Trophoblast cell (in vitro differentiated cells and primary cell): ENCODE measurements around the gene MARK4.

ENCODE experiments used
- DNase-seq, 2 donors: peaks; one replicate each; pipeline ENCODE4 v3.0.0-alpha.2; 2016
- H2AFZ ChIP-seq: 2 replicates; pipeline ENCODE4 v1.6.1; 2013; ENCODE audit warnings: low read length, moderate library complexity, mild to moderate bottlenecking; ENCODE audit not compliant: insufficient read depth, poor library complexity
- H2AK5ac ChIP-seq: 2 replicates; pipeline ENCODE4 v1.6.1; 2013; ENCODE audit warnings: mild to moderate bottlenecking, low read length
- H2BK120ac ChIP-seq: 2 replicates; pipeline ENCODE4 v1.6.1; 2013; ENCODE audit warnings: low read length, mild to moderate bottlenecking, moderate library complexity; ENCODE audit not compliant: insufficient read depth, poor library complexity
- H2BK12ac ChIP-seq: 2 replicates; pipeline ENCODE4 v1.6.1; 2013; ENCODE audit warnings: mild to moderate bottlenecking, low read length, moderate library complexity
- H2BK5ac ChIP-seq: 2 replicates; pipeline ENCODE4 v1.6.1; 2013; ENCODE audit warnings: low read length, low read depth, moderate library complexity, mild to moderate bottlenecking; ENCODE audit not compliant: poor library complexity
- H3K14ac ChIP-seq: 2 replicates; pipeline ENCODE4 v1.6.1; 2013; ENCODE audit warnings: mild to moderate bottlenecking, low read length
- H3K18ac ChIP-seq: 2 replicates; pipeline ENCODE4 v1.6.1; 2013; ENCODE audit warnings: mild to moderate bottlenecking, low read length
- H3K23ac ChIP-seq: 2 replicates; pipeline ENCODE4 v1.6.1; 2013; ENCODE audit warnings: low read length
- H3K27ac ChIP-seq: 2 replicates; pipeline ENCODE4 v1.5.1; 2013; ENCODE audit warnings: low read depth, mild to moderate bottlenecking, inconsistent platforms, low read length, moderate library complexity
- H3K27me3 ChIP-seq: 2 replicates; pipeline ENCODE4 v1.6.1; 2013; ENCODE audit warnings: inconsistent platforms, mild to moderate bottlenecking, low read length, moderate library complexity; ENCODE audit not compliant: insufficient read depth
- H3K36me3 ChIP-seq, 2 experiments: 1 replicate in 1 of 2; 2 replicates in 1 of 2; pipeline ENCODE4 v1.6.1; 2013; ENCODE audit warnings: low read length in 2 of 2, mild to moderate bottlenecking in 2 of 2, moderate library complexity in 1 of 2; ENCODE audit not compliant: insufficient read depth in 2 of 2, control insufficient read depth in 1 of 2
- H3K4ac ChIP-seq: 2 replicates; pipeline ENCODE4 v1.6.1; 2013; ENCODE audit warnings: low read depth, mild to moderate bottlenecking, low read length, moderate library complexity
- H3K4me1 ChIP-seq, 2 experiments: 1 replicate in 1 of 2; 2 replicates in 1 of 2; pipeline ENCODE4 v1.6.1; 2013; ENCODE audit warnings: low read length in 2 of 2, mild to moderate bottlenecking in 2 of 2, moderate library complexity in 1 of 2; ENCODE audit not compliant: insufficient read depth in 2 of 2, control insufficient read depth in 1 of 2
- H3K4me2 ChIP-seq: 2 replicates; pipeline ENCODE4 v1.6.1; 2013; ENCODE audit warnings: inconsistent platforms, mild to moderate bottlenecking, low read length, moderate library complexity
- H3K4me3 ChIP-seq: 2 replicates; pipeline ENCODE4 v1.5.1; 2013; ENCODE audit warnings: mild to moderate bottlenecking, low read depth, low read length, inconsistent platforms
- H3K79me1 ChIP-seq: one replicate; pipeline ENCODE4 v1.6.1; 2013; ENCODE audit warnings: low read length
- H3K79me2 ChIP-seq: 2 replicates; pipeline ENCODE4 v1.6.1; 2013; ENCODE audit warnings: low read length, mild to moderate bottlenecking; ENCODE audit not compliant: control insufficient read depth, insufficient read depth, poor library complexity
- H3K9ac ChIP-seq: 2 replicates; pipeline ENCODE4 v1.6.1; 2013; ENCODE audit warnings: mild to moderate bottlenecking, low read length
- H3K9me3 ChIP-seq: 2 replicates; pipeline ENCODE4 v1.6.1; 2013; ENCODE audit warnings: low read depth, mild to moderate bottlenecking, control low read depth, inconsistent platforms, low read length; ENCODE audit not compliant: insufficient read depth
- H4K12ac ChIP-seq: 2 replicates; pipeline ENCODE4 v1.6.1; 2013; ENCODE audit warnings: low read depth, mild to moderate bottlenecking, low read length, moderate library complexity
- H4K8ac ChIP-seq: 2 replicates; pipeline ENCODE4 v1.6.1; 2013; ENCODE audit warnings: low read depth, mild to moderate bottlenecking, low read length, moderate library complexity
- H4K91ac ChIP-seq: one replicate; pipeline ENCODE4 v1.6.1; 2013; ENCODE audit warnings: low read depth, mild to moderate bottlenecking, low read length, moderate library complexity
- WGBS: extraction: QIAGEN DNeasy Blood & Tissue Kit; methylation state at CpG from one replicate; pipeline ENCODE4 v1.1.7; 2013; ENCODE audit warnings: missing lambda C conversion rate; ENCODE audit not compliant: insufficient read length, insufficient coverage; ENCODE audit errors: extremely low coverage; 5-methylcytosine and 5-hydroxymethylcytosine counted together

The MARK4 gene

DNA sequence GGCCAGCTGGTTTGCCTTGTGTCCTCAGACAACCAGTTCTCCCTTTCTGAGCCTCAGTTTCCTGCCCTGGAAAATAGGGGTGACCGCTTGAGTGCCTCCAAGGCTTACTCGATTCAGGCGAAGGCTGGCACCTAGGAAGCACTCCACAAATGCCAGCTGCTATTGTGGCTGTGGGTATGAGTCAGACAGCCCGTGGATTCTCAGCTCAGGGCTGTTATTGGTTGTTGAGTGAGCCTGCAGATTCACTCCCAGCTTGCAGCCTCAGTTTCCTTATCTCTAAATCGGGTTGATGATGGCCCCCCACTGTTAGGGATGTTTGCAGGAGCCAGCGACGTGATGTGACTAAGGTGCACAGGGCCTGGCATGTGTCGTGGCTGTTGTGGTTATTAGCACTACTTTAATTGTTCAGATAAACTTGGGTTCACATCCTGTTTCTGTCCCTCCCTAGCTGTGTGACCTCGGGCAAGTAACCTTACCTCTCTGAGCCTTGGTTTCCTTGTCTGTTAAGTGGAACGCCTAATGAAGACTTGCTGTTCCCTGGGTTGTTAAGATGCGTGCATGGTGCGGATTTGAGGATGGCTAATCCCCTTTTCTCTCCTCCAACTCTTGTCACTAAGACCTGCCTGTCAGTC lies 2.4 kb downstream of the MARK4 start:
- no CpG with 5 or more reads among the region's 12 CpGs for WGBS
- H2BK12ac ChIP-seq = no peak overlapping the region
- H3K27ac ChIP-seq = no peak overlapping the region
- peaks cover 2% of the 10 kb centered on the region for H3K9me3 ChIP-seq
- DNase-seq = no peak
- H3K79me1 ChIP-seq = peaks cover 8% of the 10 kb centered on the region
- H2AK5ac ChIP-seq = no peak overlapping the region
- no peak overlapping the region for H3K4me2 ChIP-seq
- H4K12ac ChIP-seq = no peak overlapping the region
- no peak overlapping the region for H2BK120ac ChIP-seq
- no peaks in the 10 kb centered on the region for H3K27me3 ChIP-seq
- no peak overlapping the region for H3K23ac ChIP-seq
- H3K18ac ChIP-seq = no peak overlapping the region
- H3K4me3 ChIP-seq = no peak overlapping the region
- H4K91ac ChIP-seq = no peak overlapping the region
- H3K14ac ChIP-seq = no peak overlapping the region
- H3K36me3 ChIP-seq = peaks cover 0 to 8% of the 10 kb centered on the region in 2 experiments
- H3K9ac ChIP-seq = no peak overlapping the region
- no peak overlapping the region for H4K8ac ChIP-seq
- no peak overlapping the region for H2AFZ ChIP-seq
- peaks cover 4% of the 10 kb centered on the region for H3K79me2 ChIP-seq
- H2BK5ac ChIP-seq = no peak overlapping the region
- H3K4me1 ChIP-seq = peaks cover 6 to 20% of the 10 kb centered on the region in 2 experiments
- no peak overlapping the region for H3K4ac ChIP-seq

- Histone ChIP-seq H3K4ac (no peak overlapping the region), H3K18ac (no peak overlapping the region), H4K8ac (no peak overlapping the region), H3K27me3 (no peaks in the 10 kb centered on the region), H3K14ac (no peak overlapping the region), H3K27ac (no peak overlapping the region), H3K79me2 (peaks cover 4% of the 10 kb centered on the region), H2AK5ac (no peak overlapping the region), H4K12ac (no peak overlapping the region), H3K4me3 (no peak overlapping the region), H3K79me1 (peaks cover 8% of the 10 kb centered on the region), H3K36me3 (peaks cover 4 to 11% of the 10 kb centered on the region in 2 experiments), H3K23ac (no peak overlapping the region), H4K91ac (no peak overlapping the region), H2BK12ac (no peak overlapping the region), H3K4me2 (no peak overlapping the region), H2BK5ac (no peak overlapping the region), H2BK120ac (no peak overlapping the region), H2AFZ (no peak overlapping the region), H3K9me3 (peaks cover 5% of the 10 kb centered on the region), H3K4me1 (peaks cover 6 to 20% of the 10 kb centered on the region in 2 experiments), H3K9ac (no peak overlapping the region)
- DNase-seq = peak; percentile 78 to 90
- no CpG with 5 or more reads among the region's 11 CpGs for WGBS
Measured at GRCh38 chr19:45254044-45254531, 3.0 kb downstream of the MARK4 start.

DNA sequence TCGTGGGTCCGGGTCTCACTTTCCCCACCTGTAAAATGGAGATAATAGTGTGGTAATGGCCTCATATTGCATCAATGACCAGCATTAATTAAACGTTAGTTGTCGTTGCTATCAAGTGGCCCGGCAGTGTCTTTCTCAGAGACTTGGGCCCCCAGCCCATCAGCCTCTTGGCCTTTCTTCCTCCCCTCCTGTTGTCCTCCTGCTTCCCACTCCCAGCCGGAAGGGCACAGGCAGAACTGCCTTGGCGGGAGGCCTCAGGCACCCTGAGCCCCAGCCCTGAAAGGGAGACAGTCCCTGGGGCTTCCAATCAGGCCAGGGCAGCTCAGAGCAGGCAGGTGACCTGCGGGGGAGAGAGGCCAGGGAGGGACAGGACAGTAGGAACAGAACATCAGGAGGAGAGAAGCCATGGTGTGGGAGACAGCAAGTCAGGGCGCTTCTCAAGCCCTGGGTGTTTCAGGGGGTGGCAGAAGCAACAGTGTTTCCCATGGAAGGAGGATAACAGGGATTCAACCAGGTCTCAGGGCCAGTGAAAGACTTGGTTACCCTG lies 4.6 kb downstream of the MARK4 start:
- no peak overlapping the region for H2BK120ac ChIP-seq
- H3K27me3 ChIP-seq = no peaks in the 10 kb centered on the region
- no peak overlapping the region for H3K18ac ChIP-seq

DNA sequence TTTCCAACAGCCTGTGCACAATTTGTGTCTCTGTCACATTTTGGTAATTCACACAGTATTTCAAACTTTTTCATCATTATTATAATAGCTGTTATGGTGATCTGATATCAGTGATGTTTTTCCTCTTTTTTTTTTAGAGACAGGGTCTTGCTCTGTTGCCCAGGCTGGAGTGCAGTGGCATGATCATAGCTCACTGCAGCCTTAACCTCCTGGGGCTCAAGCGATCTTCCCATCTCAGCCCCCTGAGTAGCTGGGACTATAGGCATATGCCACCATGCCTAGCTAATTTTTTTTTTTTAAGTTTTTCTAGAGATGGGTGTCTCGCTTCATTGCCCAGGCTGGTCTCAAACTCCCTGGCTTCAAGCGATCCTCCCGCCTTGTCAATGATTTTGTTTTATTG lies 5.8 kb downstream of the MARK4 start:
- H3K9me3 ChIP-seq = peaks cover 2% of the 10 kb centered on the region
- no peak overlapping the region for H2AK5ac ChIP-seq
- no peak overlapping the region for H3K4me2 ChIP-seq
- peaks cover 4 to 15% of the 10 kb centered on the region in 2 experiments for H3K36me3 ChIP-seq
- no peaks in the 10 kb centered on the region for H3K27me3 ChIP-seq
- no peak overlapping the region for H2BK12ac ChIP-seq
- no peak overlapping the region for H3K4me3 ChIP-seq
- no peak overlapping the region for H3K18ac ChIP-seq
- no peak overlapping the region for H2BK120ac ChIP-seq
- H3K9ac ChIP-seq = no peak overlapping the region
- no peak overlapping the region for H3K23ac ChIP-seq
- WGBS = no CpG with 5 or more reads among the region's 4 CpGs
- H3K4ac ChIP-seq = no peak overlapping the region
- no peak overlapping the region for H2AFZ ChIP-seq
- peaks cover 2 to 15% of the 10 kb centered on the region in 2 experiments for H3K4me1 ChIP-seq
- no peak overlapping the region for H3K14ac ChIP-seq
- no peak overlapping the region for H3K27ac ChIP-seq
- H4K91ac ChIP-seq = no peak overlapping the region
- H2BK5ac ChIP-seq = no peak overlapping the region
- H4K12ac ChIP-seq = no peak overlapping the region
- no peaks in the 10 kb centered on the region for H3K79me2 ChIP-seq
- no peak for DNase-seq
- peaks cover 2% of the 10 kb centered on the region for H3K79me1 ChIP-seq
- H4K8ac ChIP-seq = no peak overlapping the region

More for the DNA sequence above, 4.6 kb downstream of the MARK4 start:
- Histone ChIP-seq H3K14ac (no peak overlapping the region), H2AFZ (no peak overlapping the region), H3K4me1 (peaks cover 2 to 16% of the 10 kb centered on the region in 2 experiments), H3K27ac (no peak overlapping the region), H3K79me1 (peaks cover 8% of the 10 kb centered on the region), H3K9ac (no peak overlapping the region), H2BK5ac (no peak overlapping the region), H3K9me3 (peaks cover 2% of the 10 kb centered on the region), H4K91ac (no peak overlapping the region), H2BK12ac (no peak overlapping the region), H3K4me2 (no peak overlapping the region), H3K36me3 (peaks cover 4 to 14% of the 10 kb centered on the region in 2 experiments), H3K4ac (no peak overlapping the region), H2AK5ac (no peak overlapping the region), H4K12ac (no peak overlapping the region), H3K79me2 (peaks cover 4% of the 10 kb centered on the region), H3K4me3 (no peak overlapping the region), H4K8ac (no peak overlapping the region), H3K23ac (no peak overlapping the region)
- no CpG with 5 or more reads among the region's 9 CpGs for WGBS
- DNase-seq = no peak
